BLaER1 (cell line): ENCODE measurements around the gene PIP5K1B.
"Not testable (repeated sequence)": the region's sequence is repeated elsewhere in the genome, so short reads cannot be mapped to it uniquely, and the experiment has no call there.

Experiments used
- H3K27ac ChIP-seq: shearing (Covaris generic); formaldehyde crosslinking; 2 replicates; pipeline ENCODE4 v1.8.1; 2022
- H3K27me3 ChIP-seq: shearing (Covaris generic); formaldehyde crosslinking; 2 replicates; pipeline ENCODE4 v1.8.1; 2022
- H3K36me3 ChIP-seq: shearing (Covaris generic); formaldehyde crosslinking; 2 replicates; pipeline ENCODE4 v1.8.1; 2022
- H3K4me1 ChIP-seq: shearing (Covaris generic); formaldehyde crosslinking; 2 replicates; pipeline ENCODE4 v1.8.1; 2022
- H3K4me2 ChIP-seq: shearing (Covaris generic); formaldehyde crosslinking; 2 replicates; pipeline ENCODE4 v1.8.1; 2022
- H3K4me3 ChIP-seq: shearing (Covaris generic); formaldehyde crosslinking; 2 replicates; pipeline ENCODE4 v1.8.1; 2022
- H3K9ac ChIP-seq: shearing (Covaris generic); formaldehyde crosslinking; 2 replicates; pipeline ENCODE4 v1.8.1; 2022
- H3K9me3 ChIP-seq: shearing (Covaris generic); formaldehyde crosslinking; 2 replicates; pipeline ENCODE4 v1.8.1; 2022
- H4K20me1 ChIP-seq: shearing (Covaris generic); formaldehyde crosslinking; 2 replicates; pipeline ENCODE4 v1.8.1; 2022
- Cebpa-rat ChIP-seq: shearing (Covaris generic); IDR thresholded peaks from 2 replicates; pipeline ENCODE4 v1.8.1; 2022

The PIP5K1B gene

GRCh38 chr9:68980341-68980914, 275.4 kb downstream of the PIP5K1B start:
- H3K36me3 ChIP-seq: 0 out of 2 replicates have a peak, but pooled peaks cover 4% of the 10 kb centered on the region
- H3K9ac ChIP-seq: no peak overlapping the region; the same call in 1 of the 2 replicates
- H3K27me3 ChIP-seq: no peaks in the 10 kb centered on the region
- H4K20me1 ChIP-seq: no peaks in the 10 kb centered on the region
- TF ChIP-seq Cebpa-rat: no peak
- no peak overlapping the region for H3K27ac ChIP-seq
- H3K4me3 ChIP-seq: no peak overlapping the region
- H3K4me1 ChIP-seq: peaks cover 49% of the 10 kb centered on the region
- peaks cover 6% of the 10 kb centered on the region for H3K9me3 ChIP-seq
- peak overlapping the region; percentile 83 for H3K4me2 ChIP-seq

- Histone ChIP-seq H4K20me1 (no peaks in the 10 kb centered on the region), H3K4me2 (peak overlapping the region; percentile 83), H3K9me3 (peaks cover 1% of the 10 kb centered on the region; the same call in 1 of the 2 replicates), H3K27me3 (no peaks in the 10 kb centered on the region), H3K27ac (no peak overlapping the region), H3K4me1 (peaks cover 49% of the 10 kb centered on the region), H3K4me3 (no peak overlapping the region), H3K36me3 (no peaks in the 10 kb centered on the region), H3K9ac (no peak overlapping the region; the same call in 1 of the 2 replicates)
- TF ChIP-seq Cebpa-rat: no peak
Observed at GRCh38 chr9:68981789-68982188, 276.7 kb downstream of the PIP5K1B start.

- Histone ChIP-seq H3K4me2 (peak overlapping the region; percentile 83), H3K4me3 (no peak overlapping the region)
Observed at GRCh38 chr9:68983008-68983411, 278.0 kb downstream of the PIP5K1B start.

GRCh38 chr9:68983522-68984424, 278.7 kb downstream of the PIP5K1B start:
- peaks cover 49% of the 10 kb centered on the region for H3K4me1 ChIP-seq

More at GRCh38 chr9:68983008-68983411, 278.0 kb downstream of the PIP5K1B start:
- Histone ChIP-seq H3K27me3 (no peaks in the 10 kb centered on the region), H4K20me1 (no peaks in the 10 kb centered on the region), H3K4me1 (peaks cover 49% of the 10 kb centered on the region), H3K27ac (no peak overlapping the region), H3K9ac (no peak overlapping the region), H3K36me3 (no peaks in the 10 kb centered on the region), H3K9me3 (no peaks in the 10 kb centered on the region)
- no peak for TF ChIP-seq Cebpa-rat

GRCh38 chr9:68986949-68987348, 281.9 kb downstream of the PIP5K1B start:
- not testable (repeated sequence) for H3K4me2 ChIP-seq, H3K9me3 ChIP-seq, H3K4me3 ChIP-seq, H3K27ac ChIP-seq, H3K36me3 ChIP-seq, H4K20me1 ChIP-seq, H3K27me3 ChIP-seq, H3K9ac ChIP-seq
- H3K4me1 ChIP-seq: peaks cover 19% of the 10 kb centered on the region

More at GRCh38 chr9:68983522-68984424, 278.7 kb downstream of the PIP5K1B start:
- no peak overlapping the region for H3K9ac ChIP-seq
- peak overlapping the region; percentile 83 for H3K4me2 ChIP-seq
- no peaks in the 10 kb centered on the region for H3K36me3 ChIP-seq
- no peak overlapping the region for H3K27ac ChIP-seq
- no peaks in the 10 kb centered on the region for H3K9me3 ChIP-seq
- H3K4me3 ChIP-seq: no peak overlapping the region
- no peaks in the 10 kb centered on the region for H4K20me1 ChIP-seq
- H3K27me3 ChIP-seq: no peaks in the 10 kb centered on the region
- TF ChIP-seq Cebpa-rat: no peak

GRCh38 chr9:68991457-68991856, 286.4 kb downstream of the PIP5K1B start:
- H4K20me1 ChIP-seq: no peaks in the 10 kb centered on the region
- H3K4me2 ChIP-seq: no peak overlapping the region
- H3K27ac ChIP-seq: no peak overlapping the region
- no peak for TF ChIP-seq Cebpa-rat
- no peaks in the 10 kb centered on the region for H3K36me3 ChIP-seq
- no peak overlapping the region for H3K4me3 ChIP-seq
- H3K9ac ChIP-seq: no peak overlapping the region
- H3K27me3 ChIP-seq: no peaks in the 10 kb centered on the region
- no peaks in the 10 kb centered on the region for H3K9me3 ChIP-seq
- H3K4me1 ChIP-seq: no peaks in the 10 kb centered on the region

GRCh38 chr9:68995776-68996175, 290.7 kb downstream of the PIP5K1B start:
- H3K9ac ChIP-seq: no peak overlapping the region
- peaks cover 14% of the 10 kb centered on the region for H3K4me1 ChIP-seq
- H3K36me3 ChIP-seq: no peaks in the 10 kb centered on the region
- H4K20me1 ChIP-seq: no peaks in the 10 kb centered on the region
- no peaks in the 10 kb centered on the region for H3K9me3 ChIP-seq
- no peak overlapping the region for H3K4me2 ChIP-seq
- TF ChIP-seq Cebpa-rat: no peak
- no peak overlapping the region for H3K4me3 ChIP-seq
- no peak overlapping the region for H3K27ac ChIP-seq
- H3K27me3 ChIP-seq: no peaks in the 10 kb centered on the region

GRCh38 chr9:68996462-68996861, 291.4 kb downstream of the PIP5K1B start:
- no peak overlapping the region for H3K9ac ChIP-seq
- no peaks in the 10 kb centered on the region for H3K27me3 ChIP-seq
- H3K4me2 ChIP-seq: no peak overlapping the region
- no peaks in the 10 kb centered on the region for H4K20me1 ChIP-seq
- H3K4me1 ChIP-seq: peaks cover 14% of the 10 kb centered on the region
- H3K36me3 ChIP-seq: no peaks in the 10 kb centered on the region
- no peaks in the 10 kb centered on the region for H3K9me3 ChIP-seq
- H3K27ac ChIP-seq: no peak overlapping the region
- TF ChIP-seq Cebpa-rat: no peak
- H3K4me3 ChIP-seq: no peak overlapping the region

GRCh38 chr9:68997666-68998065, 292.6 kb downstream of the PIP5K1B start:
- no peak overlapping the region for H3K27ac ChIP-seq
- H3K9ac ChIP-seq: no peak overlapping the region
- no peaks in the 10 kb centered on the region for H3K36me3 ChIP-seq
- no peaks in the 10 kb centered on the region for H4K20me1 ChIP-seq
- H3K4me2 ChIP-seq: no peak overlapping the region
- no peak overlapping the region for H3K4me3 ChIP-seq
- TF ChIP-seq Cebpa-rat: no peak
- peaks cover 14% of the 10 kb centered on the region for H3K4me1 ChIP-seq
- H3K9me3 ChIP-seq: no peaks in the 10 kb centered on the region
- no peaks in the 10 kb centered on the region for H3K27me3 ChIP-seq

- Histone ChIP-seq H3K27me3 (no peaks in the 10 kb centered on the region), H3K4me1 (peaks cover 14% of the 10 kb centered on the region), H3K9me3 (no peaks in the 10 kb centered on the region), H3K4me3 (no peak overlapping the region), H3K9ac (no peak overlapping the region), H3K27ac (peak overlapping the region; percentile 53; the same call in 1 of the 2 replicates), H3K36me3 (no peaks in the 10 kb centered on the region), H4K20me1 (no peaks in the 10 kb centered on the region), H3K4me2 (peak overlapping the region; percentile 65)
- TF ChIP-seq Cebpa-rat: no peak
Observed at GRCh38 chr9:68998385-68998784, 293.3 kb downstream of the PIP5K1B start.
